ENCODE data around the gene ST6GALNAC3. TPM values are rescaled to one million over a fixed set of nuclear protein-coding genes. Genes with fewer than 3 reads are reported as not detected.

Gene ST6GALNAC3
- total RNA-seq, 2 donors from 2014 or later = 0.87 TPM; not detected in 1

DNA sequence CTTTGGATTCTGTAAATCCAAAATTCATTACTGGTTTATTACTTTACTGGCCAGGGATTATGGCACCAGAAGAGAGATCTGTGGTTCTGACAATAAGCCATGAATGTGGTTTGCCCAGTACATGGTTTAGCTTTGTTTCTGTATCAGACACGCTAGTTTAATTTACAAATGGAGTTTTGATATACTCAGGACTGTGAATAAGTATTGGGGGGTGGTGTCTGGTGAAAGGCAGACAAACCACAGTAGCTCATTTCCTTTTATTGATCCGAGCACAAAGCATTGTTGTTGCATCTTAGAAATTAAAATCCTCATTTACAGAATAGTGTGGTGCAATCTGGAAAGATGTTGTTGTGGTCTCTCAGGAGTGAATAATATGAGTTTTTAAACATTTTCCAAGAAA, 96.0 kb downstream of the ST6GALNAC3 start:
- no peaks in the 10 kb centered on the region for H3K36me3 Mint-ChIP-seq (ENCODE audit: low read depth)
- H3K4me1 Mint-ChIP-seq = no peaks in the 10 kb centered on the region
- no peaks in the 10 kb centered on the region for H3K9me3 ChIP-seq (ENCODE audit: control insufficient read depth, low read length, poor library complexity, severe bottlenecking)
- H3K27ac Mint-ChIP-seq = no peak overlapping the region
- ATAC-seq = no peak
- DNase-seq = no peak
- peaks cover 6% of the 10 kb centered on the region for H3K27me3 Mint-ChIP-seq
- no peak overlapping the region for H3K4me3 Mint-ChIP-seq

DNA sequence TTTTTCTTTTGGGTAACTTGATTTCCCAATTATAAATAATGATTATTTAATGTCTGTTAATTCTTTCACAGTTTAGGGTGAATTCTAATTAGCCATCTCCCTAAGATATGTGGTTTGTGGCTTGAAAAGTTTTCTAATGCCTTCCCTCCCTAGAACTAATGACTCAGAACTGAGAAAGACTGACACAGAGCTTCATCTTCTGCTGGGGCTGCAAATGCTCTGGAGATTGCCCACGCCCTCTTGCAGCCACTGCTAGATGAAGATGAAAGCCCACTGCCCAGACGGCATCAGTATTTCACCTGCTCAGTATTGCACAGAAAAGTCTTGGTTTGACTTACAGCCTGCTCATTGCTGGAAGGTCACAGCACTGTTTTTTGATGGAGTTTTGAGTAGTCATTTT, 101.5 kb downstream of the ST6GALNAC3 start:
- no peak for DNase-seq
- no peaks in the 10 kb centered on the region for H3K9me3 ChIP-seq (ENCODE audit: control insufficient read depth, low read length, poor library complexity, severe bottlenecking)
- Mint-ChIP-seq H3K27ac (no peak overlapping the region), H3K36me3 (ENCODE audit: low read depth) (peaks cover 2% of the 10 kb centered on the region), H3K4me3 (no peak overlapping the region), H3K4me1 (peaks cover 2% of the 10 kb centered on the region), H3K27me3 (peaks cover 22% of the 10 kb centered on the region)
- no peak for ATAC-seq

DNA sequence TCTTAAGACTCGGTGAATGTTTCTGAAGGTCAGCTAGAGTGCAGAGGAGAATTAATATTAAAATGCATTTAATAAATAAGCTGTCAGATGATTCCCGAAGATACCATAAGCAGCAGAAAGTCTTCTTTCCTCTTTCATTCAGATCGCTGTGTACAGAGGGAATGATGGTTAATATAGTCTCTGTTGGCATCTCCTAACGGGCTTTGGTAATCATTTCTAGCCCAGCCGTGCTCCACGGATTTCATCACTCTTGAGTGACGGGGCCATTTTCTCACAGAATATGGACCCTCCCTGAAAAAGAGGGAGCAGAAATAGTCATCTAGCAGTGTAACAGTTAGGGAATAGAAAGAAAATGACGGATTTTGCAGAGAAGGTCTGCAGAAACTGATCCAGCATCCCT, 103.1 kb downstream of the ST6GALNAC3 start:
- Mint-ChIP-seq H3K4me1 (peaks cover 2% of the 10 kb centered on the region), H3K27me3 (peaks cover 28% of the 10 kb centered on the region), H3K36me3 (ENCODE audit: low read depth) (peaks cover 2% of the 10 kb centered on the region), H3K27ac (no peak overlapping the region), H3K4me3 (no peak overlapping the region)
- ATAC-seq (no peak), DNase-seq (no peak)
- no peaks in the 10 kb centered on the region for H3K9me3 ChIP-seq (ENCODE audit: control insufficient read depth, low read length, poor library complexity, severe bottlenecking)

DNA sequence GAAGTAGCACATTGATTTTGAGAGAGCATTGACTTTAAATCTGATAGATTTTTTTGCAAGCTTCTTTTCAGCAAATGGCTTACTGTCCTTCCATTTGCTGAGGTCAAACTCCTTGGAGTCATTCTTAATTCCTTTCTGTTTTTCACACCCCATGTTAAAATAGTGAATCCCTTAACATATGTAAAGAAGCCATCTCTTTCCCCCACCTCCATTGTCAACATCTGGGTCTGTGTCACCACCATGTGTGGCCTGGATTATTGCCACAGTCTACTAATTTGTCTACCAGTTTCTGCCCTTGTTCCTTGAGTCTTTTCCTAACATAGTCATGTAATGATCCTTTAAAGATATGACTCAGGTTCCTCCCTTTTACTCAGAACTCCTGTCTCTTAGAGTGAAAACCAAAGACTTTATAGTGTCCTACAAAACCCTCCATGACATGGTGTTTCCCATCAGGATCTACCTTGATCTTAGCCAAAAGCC, 104.7 kb downstream of the ST6GALNAC3 start:
- ATAC-seq (no peak), DNase-seq (no peak)
- no peak overlapping the region for H3K4me3 Mint-ChIP-seq
- peaks cover 32% of the 10 kb centered on the region for H3K27me3 Mint-ChIP-seq
- H3K4me1 Mint-ChIP-seq = peaks cover 2% of the 10 kb centered on the region
- H3K27ac Mint-ChIP-seq = no peak overlapping the region
- no peaks in the 10 kb centered on the region for H3K9me3 ChIP-seq (ENCODE audit: control insufficient read depth, low read length, poor library complexity, severe bottlenecking)
- peaks cover 2% of the 10 kb centered on the region for H3K36me3 Mint-ChIP-seq (ENCODE audit: low read depth)

DNA sequence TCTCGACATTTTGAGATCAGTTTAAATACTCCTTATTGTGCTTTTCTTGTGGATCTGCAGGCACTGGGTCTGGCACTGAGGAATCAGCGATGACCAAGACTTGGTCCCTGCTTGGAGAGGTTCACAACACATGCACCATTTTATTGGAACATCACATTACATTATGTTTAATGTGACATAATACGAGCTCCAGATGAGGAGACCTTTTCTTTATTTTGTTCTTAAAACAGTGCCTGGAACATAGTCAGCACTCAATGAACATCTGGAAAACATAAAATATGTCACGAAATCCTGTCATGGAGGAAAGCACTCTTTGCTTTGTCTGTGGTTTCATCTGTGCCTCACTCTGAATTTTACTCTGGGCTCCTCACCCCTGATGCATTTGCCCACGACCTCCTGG, 110.7 kb downstream of the ST6GALNAC3 start:
- no peak for ATAC-seq
- no peaks in the 10 kb centered on the region for H3K4me1 Mint-ChIP-seq
- no peak overlapping the region for H3K27ac Mint-ChIP-seq
- no peaks in the 10 kb centered on the region for H3K36me3 Mint-ChIP-seq (ENCODE audit: low read depth)
- no peak overlapping the region for H3K4me3 Mint-ChIP-seq
- H3K9me3 ChIP-seq (ENCODE audit: control insufficient read depth, low read length, poor library complexity, severe bottlenecking) = no peaks in the 10 kb centered on the region
- H3K27me3 Mint-ChIP-seq = peaks cover 34% of the 10 kb centered on the region
- DNase-seq = no peak

DNA sequence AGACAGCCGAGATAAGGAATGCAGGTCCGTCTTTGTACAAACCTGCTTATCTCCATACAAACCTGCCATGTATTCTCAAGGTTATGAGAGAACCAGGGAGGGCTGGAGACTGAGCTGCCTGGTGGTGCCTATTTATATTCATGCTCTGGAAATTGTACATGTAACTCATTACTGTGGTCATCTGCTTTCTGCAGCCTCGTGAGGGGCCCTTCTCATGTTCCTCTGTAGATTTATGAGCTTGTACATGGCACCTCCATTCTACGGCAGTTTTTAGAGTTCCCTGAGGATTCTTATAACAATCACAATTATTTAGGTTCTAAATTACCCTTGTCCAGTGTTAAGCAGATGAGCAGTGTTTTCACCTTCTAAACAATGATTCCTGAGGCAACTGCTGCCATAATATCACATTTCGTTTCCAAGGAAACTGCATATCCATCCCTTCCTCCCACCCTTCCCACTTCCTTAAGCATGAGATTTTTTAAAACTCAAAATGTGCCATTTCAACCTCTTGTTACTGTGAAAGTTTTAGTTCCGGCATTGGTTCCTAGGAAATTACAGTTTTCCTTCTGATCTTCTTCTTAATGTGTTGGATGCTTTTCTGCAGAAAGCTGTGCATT, 112.1 kb downstream of the ST6GALNAC3 start:
- no peak for DNase-seq
- Mint-ChIP-seq H3K4me1 (no peaks in the 10 kb centered on the region), H3K27ac (no peak overlapping the region), H3K27me3 (peaks cover 34% of the 10 kb centered on the region), H3K4me3 (no peak overlapping the region), H3K36me3 (ENCODE audit: low read depth) (no peaks in the 10 kb centered on the region)
- no peaks in the 10 kb centered on the region for H3K9me3 ChIP-seq (ENCODE audit: control insufficient read depth, low read length, poor library complexity, severe bottlenecking)
- no peak for ATAC-seq

DNA sequence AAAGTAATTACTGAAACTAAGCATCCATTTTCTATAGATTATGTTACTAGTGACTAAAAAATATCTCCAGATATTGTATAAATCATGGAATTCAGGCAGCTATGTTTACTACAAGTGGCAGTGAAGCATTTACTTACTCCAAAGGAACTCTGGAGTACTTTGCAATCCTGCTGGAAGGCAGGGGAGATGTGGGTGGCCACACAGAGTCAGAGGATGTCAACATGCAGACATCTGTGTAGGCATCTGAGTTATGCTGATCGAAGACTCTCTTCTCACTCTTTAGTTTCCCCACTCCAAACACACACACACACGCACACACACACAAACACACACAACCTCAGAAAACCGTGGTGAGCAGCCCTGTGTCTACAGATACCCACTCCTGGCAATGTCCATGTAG, 112.9 kb downstream of the ST6GALNAC3 start:
- H3K36me3 Mint-ChIP-seq (ENCODE audit: low read depth) = no peaks in the 10 kb centered on the region
- no peak overlapping the region for H3K27ac Mint-ChIP-seq
- H3K27me3 Mint-ChIP-seq = peaks cover 30% of the 10 kb centered on the region
- DNase-seq (no peak), ATAC-seq (no peak)
- H3K4me3 Mint-ChIP-seq = no peak overlapping the region
- H3K9me3 ChIP-seq (ENCODE audit: control insufficient read depth, low read length, poor library complexity, severe bottlenecking) = no peaks in the 10 kb centered on the region
- no peaks in the 10 kb centered on the region for H3K4me1 Mint-ChIP-seq

DNA sequence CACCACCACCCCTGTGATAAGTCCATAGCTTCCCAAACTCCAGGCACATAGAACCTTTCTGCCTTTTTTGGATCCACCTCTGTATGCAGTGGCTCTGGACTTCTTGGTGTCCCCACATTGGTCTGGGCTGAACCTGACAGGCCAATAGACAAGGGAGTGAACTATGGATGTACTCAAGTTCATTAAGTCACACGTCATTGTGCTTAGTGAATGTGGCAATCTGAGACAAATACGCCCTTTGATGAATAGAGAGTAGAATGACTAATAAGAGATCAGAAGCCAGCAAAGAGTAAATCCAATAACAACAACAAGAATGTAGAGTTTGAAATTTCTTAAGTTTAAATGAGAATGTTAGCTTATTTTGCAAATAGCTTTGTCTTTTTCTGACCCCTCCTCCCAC, 114.8 kb downstream of the ST6GALNAC3 start:
- no peak for ATAC-seq
- no peak overlapping the region for H3K4me3 Mint-ChIP-seq

DNA sequence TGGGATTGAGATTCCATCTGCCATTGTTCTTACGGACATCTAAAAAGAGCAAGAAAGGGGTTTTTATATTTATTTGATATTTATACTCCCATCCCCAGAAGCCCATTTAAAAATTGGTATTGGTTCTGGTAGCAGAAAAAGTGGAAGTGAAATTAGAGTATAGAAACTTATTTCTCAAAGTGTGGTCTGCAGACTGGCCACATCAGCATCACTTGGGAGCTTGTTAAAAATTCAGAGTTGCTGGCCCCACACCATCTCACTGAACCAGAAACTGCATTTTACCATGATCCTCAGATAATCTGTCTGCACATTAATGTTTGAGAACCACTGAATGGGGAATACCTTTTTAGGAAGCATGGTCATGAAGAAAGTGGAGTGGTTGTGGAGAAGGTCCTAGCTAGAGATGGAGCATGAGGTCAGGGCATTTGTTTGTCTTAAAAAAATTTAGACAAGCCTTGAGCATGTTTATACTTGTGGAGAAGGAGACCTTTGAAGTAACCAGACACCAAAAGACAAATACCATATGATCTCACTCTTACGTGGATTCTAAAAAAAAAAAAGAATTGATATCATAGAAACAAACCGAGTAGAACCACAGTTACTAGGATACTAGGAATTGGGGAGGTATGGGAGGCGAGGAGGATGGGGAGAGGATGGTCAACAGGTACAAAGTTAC, 116.3 kb downstream of the ST6GALNAC3 start:
- no peaks in the 10 kb centered on the region for H3K4me1 Mint-ChIP-seq
- no peaks in the 10 kb centered on the region for H3K36me3 Mint-ChIP-seq (ENCODE audit: low read depth)
- H3K4me3 Mint-ChIP-seq = no peak overlapping the region
- DNase-seq (no peak), ATAC-seq (no peak)
- no peaks in the 10 kb centered on the region for H3K9me3 ChIP-seq (ENCODE audit: control insufficient read depth, low read length, poor library complexity, severe bottlenecking)
- peaks cover 18% of the 10 kb centered on the region for H3K27me3 Mint-ChIP-seq
- no peak overlapping the region for H3K27ac Mint-ChIP-seq

More for the DNA sequence above, 114.8 kb downstream of the ST6GALNAC3 start:
- DNase-seq = no peak
- no peak overlapping the region for H3K27ac Mint-ChIP-seq
- no peaks in the 10 kb centered on the region for H3K36me3 Mint-ChIP-seq (ENCODE audit: low read depth)
- H3K9me3 ChIP-seq (ENCODE audit: control insufficient read depth, low read length, poor library complexity, severe bottlenecking) = no peaks in the 10 kb centered on the region
- H3K27me3 Mint-ChIP-seq = peaks cover 23% of the 10 kb centered on the region
- H3K4me1 Mint-ChIP-seq = no peaks in the 10 kb centered on the region

DNA sequence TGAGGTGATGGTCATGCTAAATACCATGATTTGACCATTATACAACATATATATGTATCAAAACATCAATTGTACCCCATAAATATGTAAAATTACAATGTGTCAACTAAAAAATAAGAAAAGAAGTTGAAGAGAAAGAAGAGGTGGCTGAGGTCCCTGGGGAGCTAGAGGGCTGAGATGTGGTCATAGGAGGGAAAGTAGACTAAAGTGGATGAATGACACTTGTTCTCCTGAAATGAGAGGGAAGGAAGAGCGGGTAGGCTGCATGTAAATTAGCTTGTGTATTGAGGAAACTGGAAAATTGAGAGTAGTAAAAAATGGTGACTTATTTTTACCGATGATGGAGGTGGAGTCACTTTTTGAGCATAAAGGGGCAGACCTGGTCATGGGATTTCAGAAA, 117.0 kb downstream of the ST6GALNAC3 start:
- no peak for ATAC-seq
- H3K36me3 Mint-ChIP-seq (ENCODE audit: low read depth) = no peaks in the 10 kb centered on the region
- no peak overlapping the region for H3K27ac Mint-ChIP-seq
- no peak overlapping the region for H3K4me3 Mint-ChIP-seq
- peaks cover 13% of the 10 kb centered on the region for H3K27me3 Mint-ChIP-seq
- DNase-seq = no peak
- no peaks in the 10 kb centered on the region for H3K4me1 Mint-ChIP-seq
- no peaks in the 10 kb centered on the region for H3K9me3 ChIP-seq (ENCODE audit: control insufficient read depth, low read length, poor library complexity, severe bottlenecking)

DNA sequence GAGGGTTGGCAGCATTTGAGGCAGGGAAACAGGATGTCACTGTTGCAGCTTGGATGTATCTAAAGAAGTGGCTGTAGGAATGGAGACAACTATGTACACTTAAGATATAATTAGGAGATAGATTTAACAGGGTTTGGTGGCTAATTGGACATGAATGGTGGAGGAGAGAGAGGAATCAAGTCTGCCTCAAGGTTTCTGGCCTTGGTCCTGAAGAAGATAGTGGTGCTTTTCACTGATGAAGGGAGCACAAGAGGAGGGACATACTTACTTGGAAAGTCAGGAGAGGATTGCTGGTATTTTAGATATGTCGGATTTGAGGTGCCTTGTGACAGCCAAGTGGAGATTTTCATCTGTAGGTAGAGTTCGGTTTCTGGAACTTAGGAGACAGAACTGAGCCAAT, 123.9 kb downstream of the ST6GALNAC3 start:
- Mint-ChIP-seq H3K27me3 (peaks cover 6% of the 10 kb centered on the region), H3K27ac (no peak overlapping the region), H3K4me1 (no peaks in the 10 kb centered on the region), H3K36me3 (ENCODE audit: low read depth) (no peaks in the 10 kb centered on the region), H3K4me3 (no peak overlapping the region)
- no peaks in the 10 kb centered on the region for H3K9me3 ChIP-seq (ENCODE audit: control insufficient read depth, low read length, poor library complexity, severe bottlenecking)
- DNase-seq (no peak), ATAC-seq (no peak)

DNA sequence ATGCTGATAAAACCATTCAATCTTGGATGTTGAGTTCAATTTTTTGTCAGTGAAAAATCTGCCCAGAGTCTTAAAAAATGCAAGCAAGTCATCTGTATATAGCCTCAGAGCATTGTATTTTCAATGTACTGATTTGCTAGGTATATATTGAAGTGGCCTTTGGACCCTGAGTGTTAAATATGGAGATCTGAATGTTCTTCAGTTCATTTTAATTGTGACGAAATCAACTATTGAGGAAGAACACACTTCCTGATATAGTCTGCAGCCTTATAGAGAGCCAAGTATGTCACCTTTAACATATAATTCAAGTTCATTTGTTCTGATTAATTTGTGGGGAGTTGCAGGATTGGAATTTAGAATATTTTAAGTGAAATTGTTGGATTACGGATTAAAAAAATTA, 128.1 kb downstream of the ST6GALNAC3 start:
- no peak for ATAC-seq
- H3K9me3 ChIP-seq (ENCODE audit: control insufficient read depth, low read length, poor library complexity, severe bottlenecking) = no peaks in the 10 kb centered on the region
- H3K36me3 Mint-ChIP-seq (ENCODE audit: low read depth) = no peaks in the 10 kb centered on the region
- H3K4me1 Mint-ChIP-seq = no peaks in the 10 kb centered on the region
- no peaks in the 10 kb centered on the region for H3K27me3 Mint-ChIP-seq
- no peak overlapping the region for H3K27ac Mint-ChIP-seq
- DNase-seq = no peak
- no peak overlapping the region for H3K4me3 Mint-ChIP-seq

DNA sequence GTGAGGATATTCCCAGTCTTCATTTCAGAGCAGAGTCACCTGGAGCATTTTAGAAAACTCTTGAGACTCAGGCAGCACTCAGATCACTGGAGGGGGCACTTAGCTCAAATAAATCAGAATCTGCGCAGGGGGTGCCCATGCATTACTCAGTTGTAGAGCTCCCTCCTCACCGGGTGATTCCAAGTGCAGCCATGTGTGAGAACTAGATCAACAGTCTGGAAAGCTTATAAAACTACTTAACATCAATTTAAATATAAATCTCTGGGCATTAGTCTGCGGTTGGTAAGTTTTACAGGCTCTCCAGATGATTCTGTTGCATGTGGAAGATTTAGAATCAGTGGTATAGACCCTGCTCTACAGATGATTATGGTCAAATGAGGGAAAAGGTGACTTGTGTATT, 128.6 kb downstream of the ST6GALNAC3 start:
- ATAC-seq = no peak
- Mint-ChIP-seq H3K27ac (no peak overlapping the region), H3K36me3 (ENCODE audit: low read depth) (no peaks in the 10 kb centered on the region), H3K4me1 (no peaks in the 10 kb centered on the region), H3K27me3 (no peaks in the 10 kb centered on the region), H3K4me3 (no peak overlapping the region)
- no peak for DNase-seq
- H3K9me3 ChIP-seq (ENCODE audit: control insufficient read depth, low read length, poor library complexity, severe bottlenecking) = no peaks in the 10 kb centered on the region

DNA sequence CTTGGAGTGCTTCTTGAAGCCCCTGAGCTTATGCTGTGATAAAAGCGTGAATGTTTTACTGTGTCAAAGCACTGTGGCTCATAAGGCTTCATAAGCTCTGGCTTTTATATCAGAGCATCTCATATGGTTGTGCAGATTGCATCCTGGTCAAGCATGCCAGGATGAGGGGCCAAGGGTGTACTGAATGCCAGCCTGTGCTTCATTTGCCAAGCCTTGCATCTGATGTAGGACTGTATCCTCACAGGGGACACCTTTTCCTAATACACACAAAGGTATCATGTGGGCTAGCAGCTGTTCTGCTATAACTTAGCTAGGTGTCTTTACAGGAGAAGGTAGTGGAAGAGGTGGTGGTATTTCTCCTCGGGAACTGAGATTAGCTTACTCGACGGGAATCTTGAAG, 134.7 kb downstream of the ST6GALNAC3 start:
- no peaks in the 10 kb centered on the region for H3K4me1 Mint-ChIP-seq
- H3K27me3 Mint-ChIP-seq = no peaks in the 10 kb centered on the region
- no peaks in the 10 kb centered on the region for H3K9me3 ChIP-seq (ENCODE audit: control insufficient read depth, low read length, poor library complexity, severe bottlenecking)
- no peaks in the 10 kb centered on the region for H3K36me3 Mint-ChIP-seq (ENCODE audit: low read depth)
- no peak overlapping the region for H3K27ac Mint-ChIP-seq
- no peak for ATAC-seq
- H3K4me3 Mint-ChIP-seq = no peak overlapping the region
- DNase-seq = no peak

Measured in T-helper 17 cell (primary cell).